ENCODE results near the gene PLIN3.
"Not testable (repeated sequence)": the region's sequence is repeated elsewhere in the genome, so short reads cannot be mapped to it uniquely, and the experiment has no call there.

Gene PLIN3

GRCh38 chr19:4884993-4885392, 17.5 kb upstream of the PLIN3 start:
- H3K9ac ChIP-seq (ENCODE audit: low read length); H3K27me3 ChIP-seq (ENCODE audit: control insufficient read depth, insufficient read depth, low read length); H3K27ac ChIP-seq (ENCODE audit: low read length); H3K4me3 ChIP-seq (ENCODE audit: low read length); H3K9me3 ChIP-seq (ENCODE audit: control insufficient read depth, low read depth, low read length); H3K36me3 ChIP-seq (ENCODE audit: control insufficient read depth, low read depth, low read length); H3K4me1 ChIP-seq (ENCODE audit: control insufficient read depth, low read depth, low read length): not testable (repeated sequence)

DNA sequence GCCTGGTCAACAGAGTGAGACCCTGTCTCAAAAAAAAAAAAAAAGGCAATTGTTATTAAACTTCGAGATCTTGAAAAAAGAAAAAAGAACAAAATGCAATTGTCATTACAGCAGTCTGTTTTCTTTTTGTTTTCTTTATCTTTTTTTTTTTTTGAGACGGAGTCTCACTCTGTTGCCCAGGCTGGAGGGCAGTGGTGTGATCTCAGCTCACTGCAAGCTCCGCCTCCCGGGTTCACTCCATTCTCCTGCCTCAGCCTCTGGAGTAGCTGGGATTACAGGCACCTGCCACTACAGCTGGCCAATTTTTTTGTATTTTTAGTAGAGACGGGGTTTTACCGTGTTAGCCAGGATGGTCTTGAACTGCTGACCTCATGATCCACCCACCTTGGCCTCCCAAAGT, 15.4 kb upstream of the PLIN3 start:
- not testable (repeated sequence) for H3K36me3 ChIP-seq (ENCODE audit: control insufficient read depth, low read depth, low read length); H3K27me3 ChIP-seq (ENCODE audit: control insufficient read depth, insufficient read depth, low read length); H3K9me3 ChIP-seq (ENCODE audit: control insufficient read depth, low read depth, low read length); H3K4me3 ChIP-seq (ENCODE audit: low read length); H3K27ac ChIP-seq (ENCODE audit: low read length); H3K9ac ChIP-seq (ENCODE audit: low read length)
- peaks cover 10% of the 10 kb centered on the region for H3K4me1 ChIP-seq (ENCODE audit: control insufficient read depth, low read depth, low read length)

GRCh38 chr19:4879041-4879440, 11.6 kb upstream of the PLIN3 start:
- Histone ChIP-seq H3K36me3 (ENCODE audit: control insufficient read depth, low read depth, low read length) (no peaks in the 10 kb centered on the region), H3K4me3 (ENCODE audit: low read length) (no peak overlapping the region), H3K9me3 (ENCODE audit: control insufficient read depth, low read depth, low read length) (no peaks in the 10 kb centered on the region), H3K9ac (ENCODE audit: low read length) (no peak overlapping the region), H3K27me3 (ENCODE audit: control insufficient read depth, insufficient read depth, low read length) (no peaks in the 10 kb centered on the region), H3K27ac (ENCODE audit: low read length) (no peak overlapping the region), H3K4me1 (ENCODE audit: control insufficient read depth, low read depth, low read length) (peaks cover 15% of the 10 kb centered on the region)

DNA sequence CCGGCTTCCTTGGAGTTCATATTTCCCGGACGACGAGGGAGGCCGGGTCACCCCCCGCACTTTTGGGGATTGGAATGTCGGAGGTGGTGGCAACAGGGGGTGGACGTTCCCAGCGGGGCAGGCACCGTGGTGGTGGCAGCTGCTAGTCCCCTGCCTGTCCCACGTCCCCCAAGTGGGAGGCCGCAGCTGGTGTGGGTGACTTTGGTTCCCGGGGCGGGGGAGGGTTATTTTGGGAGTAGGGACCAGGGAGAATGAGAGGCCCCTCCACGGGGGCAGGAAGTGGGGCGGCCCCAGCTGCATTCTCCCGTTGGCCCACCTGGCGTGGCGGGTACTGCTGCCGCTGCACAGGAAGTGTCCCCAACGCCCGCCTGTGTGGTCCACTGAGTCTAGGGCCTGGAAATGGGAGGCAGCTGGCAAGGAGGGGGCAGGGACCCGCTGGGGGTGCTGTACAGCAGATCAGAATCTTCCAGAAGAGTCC, 11.1 kb upstream of the PLIN3 start:
- Histone ChIP-seq H3K27me3 (ENCODE audit: control insufficient read depth, insufficient read depth, low read length) (no peaks in the 10 kb centered on the region), H3K9ac (ENCODE audit: low read length) (peak overlapping the region; percentile 54), H3K4me1 (ENCODE audit: control insufficient read depth, low read depth, low read length) (peaks cover 15% of the 10 kb centered on the region), H3K36me3 (ENCODE audit: control insufficient read depth, low read depth, low read length) (no peaks in the 10 kb centered on the region), H3K9me3 (ENCODE audit: control insufficient read depth, low read depth, low read length) (no peaks in the 10 kb centered on the region), H3K27ac (ENCODE audit: low read length) (no peak overlapping the region), H3K4me3 (ENCODE audit: low read length) (no peak overlapping the region)

- H3K27ac ChIP-seq (ENCODE audit: low read length), result no peak overlapping the region
- peaks cover 15% of the 10 kb centered on the region for H3K4me1 ChIP-seq (ENCODE audit: control insufficient read depth, low read depth, low read length)
- H3K36me3 ChIP-seq (ENCODE audit: control insufficient read depth, low read depth, low read length), result no peaks in the 10 kb centered on the region
- no peaks in the 10 kb centered on the region for H3K9me3 ChIP-seq (ENCODE audit: control insufficient read depth, low read depth, low read length)
- no peaks in the 10 kb centered on the region for H3K27me3 ChIP-seq (ENCODE audit: control insufficient read depth, insufficient read depth, low read length)
- H3K9ac ChIP-seq (ENCODE audit: low read length), result peak overlapping the region; percentile 54
- H3K4me3 ChIP-seq (ENCODE audit: low read length), result no peak overlapping the region
These were observed 10.5 kb upstream of the PLIN3 start for GRCh38 chr19:4877753-4878490.

GRCh38 chr19:4873930-4874329, 6.5 kb upstream of the PLIN3 start:
- no peak overlapping the region for H3K4me3 ChIP-seq (ENCODE audit: low read length)
- H3K36me3 ChIP-seq (ENCODE audit: control insufficient read depth, low read depth, low read length), result no peaks in the 10 kb centered on the region
- no peaks in the 10 kb centered on the region for H3K9me3 ChIP-seq (ENCODE audit: control insufficient read depth, low read depth, low read length)
- H3K4me1 ChIP-seq (ENCODE audit: control insufficient read depth, low read depth, low read length), result peaks cover 15% of the 10 kb centered on the region
- H3K27ac ChIP-seq (ENCODE audit: low read length), result no peak overlapping the region
- no peaks in the 10 kb centered on the region for H3K27me3 ChIP-seq (ENCODE audit: control insufficient read depth, insufficient read depth, low read length)
- no peak overlapping the region for H3K9ac ChIP-seq (ENCODE audit: low read length)

DNA sequence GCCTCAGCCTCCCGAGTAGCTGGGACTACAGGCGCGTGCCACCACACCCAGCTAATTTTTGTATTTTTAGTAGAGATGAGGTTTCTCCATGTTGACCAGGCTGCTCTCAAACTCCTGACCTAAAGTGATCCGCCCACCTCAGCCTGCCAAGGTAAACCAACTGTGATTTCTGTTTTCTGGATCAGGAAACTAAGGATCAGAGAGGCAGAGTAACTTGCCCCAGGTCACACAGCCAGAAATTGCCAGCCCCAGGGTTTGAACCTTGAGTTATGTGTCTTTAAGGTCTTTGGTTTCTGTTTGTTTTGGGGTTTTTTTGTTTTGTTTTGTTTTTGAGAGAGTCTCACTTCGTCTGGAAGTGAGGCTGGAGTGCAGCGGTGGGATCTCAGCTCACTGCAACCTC, 4.2 kb upstream of the PLIN3 start:
- no peaks in the 10 kb centered on the region for H3K36me3 ChIP-seq (ENCODE audit: control insufficient read depth, low read depth, low read length)
- no peaks in the 10 kb centered on the region for H3K4me1 ChIP-seq (ENCODE audit: control insufficient read depth, low read depth, low read length)
- H3K4me3 ChIP-seq (ENCODE audit: low read length), result no peak overlapping the region
- no peaks in the 10 kb centered on the region for H3K9me3 ChIP-seq (ENCODE audit: control insufficient read depth, low read depth, low read length)
- no peaks in the 10 kb centered on the region for H3K27me3 ChIP-seq (ENCODE audit: control insufficient read depth, insufficient read depth, low read length)
- H3K27ac ChIP-seq (ENCODE audit: low read length), result no peak overlapping the region
- no peak overlapping the region for H3K9ac ChIP-seq (ENCODE audit: low read length)

- Histone ChIP-seq H3K27me3 (ENCODE audit: control insufficient read depth, insufficient read depth, low read length) (no peaks in the 10 kb centered on the region), H3K4me3 (ENCODE audit: low read length) (no peak overlapping the region), H3K9ac (ENCODE audit: low read length) (no peak overlapping the region), H3K27ac (ENCODE audit: low read length) (no peak overlapping the region), H3K9me3 (ENCODE audit: control insufficient read depth, low read depth, low read length) (no peaks in the 10 kb centered on the region), H3K36me3 (ENCODE audit: control insufficient read depth, low read depth, low read length) (no peaks in the 10 kb centered on the region), H3K4me1 (ENCODE audit: control insufficient read depth, low read depth, low read length) (no peaks in the 10 kb centered on the region)
These were observed 2.7 kb upstream of the PLIN3 start for GRCh38 chr19:4870025-4870700.

DNA sequence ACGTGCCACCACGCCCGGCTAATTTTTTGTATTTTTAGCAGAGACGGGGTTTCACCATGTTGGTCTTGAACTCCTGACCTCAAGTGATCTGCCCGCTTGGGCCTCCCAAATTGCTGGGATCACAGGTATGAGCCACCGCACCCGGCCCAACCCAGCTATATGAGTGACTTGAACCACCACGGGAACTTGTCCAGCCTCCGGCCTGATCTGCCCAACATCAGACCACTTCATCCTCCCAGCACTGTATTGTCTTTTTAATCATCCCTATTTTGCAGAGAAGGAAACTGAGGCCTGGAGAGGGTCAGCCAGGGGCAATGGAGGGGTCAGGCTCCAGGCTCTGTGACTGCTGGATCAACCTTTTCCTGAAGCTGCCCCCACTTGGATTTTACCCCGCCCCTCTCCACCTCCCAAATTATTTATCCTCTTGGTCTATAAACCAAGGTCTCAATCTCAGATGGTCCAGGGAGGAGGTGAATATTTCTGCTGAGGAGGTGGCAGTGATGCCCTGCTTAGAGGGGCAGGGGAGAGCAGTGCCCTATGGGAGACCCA, 893 bp upstream of the PLIN3 start:
- H3K4me3 ChIP-seq (ENCODE audit: low read length), result no peak overlapping the region
- no peaks in the 10 kb centered on the region for H3K9me3 ChIP-seq (ENCODE audit: control insufficient read depth, low read depth, low read length)
- no peak overlapping the region for H3K27ac ChIP-seq (ENCODE audit: low read length)
- H3K9ac ChIP-seq (ENCODE audit: low read length), result no peak overlapping the region
- H3K36me3 ChIP-seq (ENCODE audit: control insufficient read depth, low read depth, low read length), result no peaks in the 10 kb centered on the region
- no peaks in the 10 kb centered on the region for H3K27me3 ChIP-seq (ENCODE audit: control insufficient read depth, insufficient read depth, low read length)
- no peaks in the 10 kb centered on the region for H3K4me1 ChIP-seq (ENCODE audit: control insufficient read depth, low read depth, low read length)

DNA sequence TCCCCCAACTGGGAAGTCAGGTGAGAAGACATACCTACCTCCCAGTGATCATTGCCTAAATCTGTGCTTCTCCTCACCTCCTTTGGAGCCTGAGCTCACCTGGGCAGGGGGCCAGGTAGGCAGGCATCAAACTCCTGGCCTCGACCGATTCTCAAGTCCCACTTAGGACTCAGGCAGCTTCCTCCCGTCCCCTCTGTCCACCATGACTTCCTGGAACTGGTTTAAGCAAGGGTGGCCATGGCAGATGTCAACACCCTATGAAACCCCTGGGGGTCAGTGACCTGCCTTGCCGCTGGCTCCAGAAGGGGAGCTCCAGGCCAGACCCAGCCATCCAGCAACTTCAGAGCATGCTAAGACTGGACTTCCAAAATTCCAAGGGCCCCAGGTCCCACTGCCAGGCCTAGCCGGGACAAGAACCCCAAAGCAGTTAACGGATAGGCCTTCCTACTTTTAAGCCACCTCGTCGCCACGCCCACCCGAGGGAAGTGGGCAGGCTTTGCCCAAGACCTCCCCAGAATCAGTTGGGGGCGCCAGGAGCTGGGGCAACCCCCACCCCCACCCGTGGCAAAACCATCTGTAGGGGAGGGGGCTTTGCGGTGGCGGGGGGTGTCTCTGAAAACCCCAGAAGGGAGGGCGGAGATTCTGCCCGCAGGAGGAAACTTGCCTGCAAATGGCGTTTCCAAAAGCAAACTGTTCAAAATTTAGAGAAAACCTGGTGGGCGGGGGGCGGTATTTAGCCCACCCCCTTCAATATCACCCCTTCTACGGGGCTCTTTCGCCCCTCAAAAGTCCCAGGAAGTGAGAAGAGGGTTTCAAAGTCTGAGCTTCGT, 657 bp downstream of the PLIN3 start:
- H3K4me1 ChIP-seq (ENCODE audit: control insufficient read depth, low read depth, low read length), result no peaks in the 10 kb centered on the region

GRCh38 chr19:4861147-4861546, 6.3 kb downstream of the PLIN3 start:
- no peaks in the 10 kb centered on the region for H3K4me1 ChIP-seq (ENCODE audit: control insufficient read depth, low read depth, low read length)
- H3K9ac ChIP-seq (ENCODE audit: low read length), result no peak overlapping the region
- no peaks in the 10 kb centered on the region for H3K9me3 ChIP-seq (ENCODE audit: control insufficient read depth, low read depth, low read length)
- H3K27me3 ChIP-seq (ENCODE audit: control insufficient read depth, insufficient read depth, low read length), result no peaks in the 10 kb centered on the region
- H3K36me3 ChIP-seq (ENCODE audit: control insufficient read depth, low read depth, low read length), result peaks cover 19% of the 10 kb centered on the region
- H3K4me3 ChIP-seq (ENCODE audit: low read length), result no peak overlapping the region
- no peak overlapping the region for H3K27ac ChIP-seq (ENCODE audit: low read length)

More for the DNA sequence above, 657 bp downstream of the PLIN3 start:
- H3K36me3 ChIP-seq (ENCODE audit: control insufficient read depth, low read depth, low read length), result no peaks in the 10 kb centered on the region
- peak overlapping the region; percentile 76 for H3K4me3 ChIP-seq (ENCODE audit: low read length)
- H3K9me3 ChIP-seq (ENCODE audit: control insufficient read depth, low read depth, low read length), result no peaks in the 10 kb centered on the region
- peak overlapping the region; percentile 58 for H3K9ac ChIP-seq (ENCODE audit: low read length)
- H3K27ac ChIP-seq (ENCODE audit: low read length), result no peak overlapping the region
- H3K27me3 ChIP-seq (ENCODE audit: control insufficient read depth, insufficient read depth, low read length), result no peaks in the 10 kb centered on the region
